Measurements from ENCODE around the gene IGLL1. TPM values are rescaled to one million over a fixed set of nuclear protein-coding genes. Genes with fewer than 3 reads are reported as not detected.
A peak's percentile ranks its signal among the peaks of the same experiment; 100 is the strongest.
"Not testable (repeated sequence)": the region's sequence is repeated elsewhere in the genome, so short reads cannot be mapped to it uniquely, and the experiment has no call there.

IGLL1 gene
- total RNA-seq, 1 experiment from 2014 or later: not detected

DNA sequence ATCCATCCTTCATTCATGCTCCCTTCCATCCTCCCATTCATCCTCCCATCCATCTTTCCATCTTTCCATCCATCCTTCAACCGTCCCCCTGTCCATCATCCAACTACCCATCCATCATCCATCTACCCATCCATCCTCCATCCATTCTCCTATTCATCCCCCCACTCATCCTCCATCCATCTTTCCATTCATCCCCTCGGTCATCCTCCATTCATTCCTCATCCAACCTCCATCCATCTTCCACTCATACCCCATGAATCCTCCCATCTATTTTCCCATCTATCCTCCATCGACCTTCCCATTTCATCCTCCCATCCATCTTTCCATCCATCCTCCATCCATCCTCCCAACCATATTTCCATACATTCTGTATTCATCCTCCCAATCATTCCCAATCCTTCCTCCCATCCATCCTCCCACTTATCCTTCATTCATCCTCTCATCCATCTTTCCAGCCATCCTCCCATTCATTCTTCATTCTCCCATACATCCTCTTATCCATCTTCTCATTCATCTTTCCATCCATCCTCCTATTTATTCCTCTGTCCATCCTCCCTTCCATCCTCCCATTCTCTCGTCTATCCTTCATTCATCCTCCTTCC lies 29.9 kb downstream of the IGLL1 start:
- in situ Hi-C loops (cut with HindIII; ENCODE audit: low pct_unique_long_range_greater_than_20kb, low sequenced_read_pairs): no loop called here
- no peak for DNase-seq (ENCODE audit: low read depth)

DNA sequence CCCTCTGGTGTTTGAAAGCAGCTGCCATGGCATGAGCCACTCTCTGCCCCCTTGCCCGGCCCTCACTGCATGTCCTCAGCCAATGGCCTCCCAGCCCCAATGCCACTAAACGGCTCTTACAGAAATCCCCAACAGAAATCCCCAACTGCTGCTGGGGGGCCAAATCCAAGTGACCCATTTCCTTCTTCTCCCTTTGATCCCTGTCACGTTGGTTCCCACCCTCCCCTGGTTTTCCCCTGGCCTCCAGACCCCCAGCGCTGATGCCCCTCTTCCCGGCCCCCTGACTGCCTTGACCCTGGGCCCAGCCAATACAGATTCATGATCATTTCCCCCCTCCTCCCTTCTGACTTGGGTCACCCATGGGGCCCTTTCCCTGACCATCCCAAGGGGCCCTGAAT lies 30.9 kb downstream of the IGLL1 start:
- in situ Hi-C loops (cut with HindIII; ENCODE audit: low pct_unique_long_range_greater_than_20kb, low sequenced_read_pairs): no loop called here
- DNase-seq (ENCODE audit: low read depth): no peak

DNA sequence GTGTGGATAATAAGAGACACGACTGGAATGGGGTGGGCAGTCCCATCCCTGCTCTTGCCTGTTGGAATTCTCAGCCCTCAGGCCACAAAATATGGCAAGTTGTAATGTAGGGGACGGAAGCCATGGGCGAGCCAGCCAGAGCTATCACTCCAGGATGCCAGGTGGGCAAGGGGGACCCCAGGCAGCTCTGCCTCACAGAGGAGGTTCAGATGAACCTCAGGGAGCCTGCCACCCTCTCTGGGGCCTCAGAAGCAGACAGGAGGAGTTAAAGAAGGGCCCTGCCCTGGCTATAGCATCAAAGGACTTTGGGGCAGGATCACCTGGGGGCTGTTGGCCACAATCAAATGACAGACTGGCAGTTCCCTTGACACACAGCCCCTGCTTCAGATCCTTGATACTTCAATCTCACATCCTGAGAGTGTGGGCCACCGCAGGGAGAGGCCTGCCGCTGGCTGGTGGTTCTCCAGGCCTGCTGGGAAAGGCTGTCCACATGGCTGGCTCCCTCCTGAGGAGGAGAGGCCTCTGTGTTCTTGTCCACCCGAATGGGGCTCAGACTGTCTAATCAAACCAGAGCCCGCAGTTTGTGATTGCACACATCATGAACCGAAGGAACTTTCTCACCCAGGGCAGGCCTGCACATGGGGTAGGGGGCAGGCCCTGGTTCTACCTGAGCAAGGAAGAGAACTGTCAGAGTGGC lies 31.4 kb downstream of the IGLL1 start:
- no peak for DNase-seq (ENCODE audit: low read depth)
- in situ Hi-C loops (cut with HindIII; ENCODE audit: low pct_unique_long_range_greater_than_20kb, low sequenced_read_pairs): no loop called here

DNA sequence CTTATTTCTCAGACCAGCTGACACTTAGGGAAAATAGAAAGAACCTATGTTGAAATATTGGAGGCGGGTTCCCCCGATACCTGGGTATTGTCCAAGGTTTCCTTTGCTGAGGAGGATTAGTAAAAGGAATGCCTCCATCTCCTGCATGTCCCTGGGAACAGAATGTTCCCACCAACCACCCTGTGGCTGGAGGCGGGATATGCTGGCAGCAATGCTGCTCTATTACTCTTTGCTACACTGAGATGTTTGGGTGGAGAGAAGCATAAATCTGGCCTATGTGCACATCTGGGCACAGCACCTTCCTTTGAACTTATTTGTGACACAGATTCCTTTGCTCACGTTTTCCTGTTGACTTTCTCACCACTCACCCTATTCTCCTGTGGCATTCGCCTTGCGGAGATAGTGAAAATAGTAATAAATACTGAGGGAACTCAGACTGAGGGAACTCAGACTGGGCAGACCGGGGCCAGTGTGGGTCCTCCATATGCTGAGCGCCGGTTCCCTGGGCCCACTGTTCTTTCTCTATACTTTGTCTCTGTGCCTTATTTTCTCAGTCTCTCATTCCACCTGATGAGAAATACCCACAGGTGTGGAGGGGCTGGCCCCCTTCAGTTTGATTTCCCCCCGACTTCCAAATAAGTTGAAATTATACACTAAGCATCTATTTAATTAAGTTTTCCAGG lies 32.1 kb downstream of the IGLL1 start:
- in situ Hi-C loops (cut with HindIII; ENCODE audit: low pct_unique_long_range_greater_than_20kb, low sequenced_read_pairs): no loop called here
- DNase-seq (ENCODE audit: low read depth): no peak

DNA sequence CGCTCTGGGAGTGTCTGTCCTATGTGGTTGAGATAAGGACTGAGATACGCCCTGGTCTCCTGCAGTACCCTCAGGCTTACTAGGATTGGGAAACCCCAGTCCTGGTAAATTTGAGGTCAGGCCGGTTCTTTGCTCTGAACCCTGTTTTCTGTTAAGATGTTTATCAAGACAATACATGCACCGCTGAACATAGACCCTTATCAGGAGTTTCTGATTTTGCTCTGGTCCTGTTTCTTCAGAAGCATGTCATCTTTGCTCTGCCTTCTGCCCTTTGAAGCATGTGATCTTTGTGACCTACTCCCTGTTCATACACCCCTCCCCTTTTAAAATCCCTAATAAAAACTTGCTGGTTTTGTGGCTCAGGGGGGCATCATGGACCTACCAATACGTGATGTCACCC lies 32.7 kb downstream of the IGLL1 start:
- DNase-seq (ENCODE audit: low read depth); in situ Hi-C loops (cut with HindIII; ENCODE audit: low pct_unique_long_range_greater_than_20kb, low sequenced_read_pairs): not testable (repeated sequence)

DNA sequence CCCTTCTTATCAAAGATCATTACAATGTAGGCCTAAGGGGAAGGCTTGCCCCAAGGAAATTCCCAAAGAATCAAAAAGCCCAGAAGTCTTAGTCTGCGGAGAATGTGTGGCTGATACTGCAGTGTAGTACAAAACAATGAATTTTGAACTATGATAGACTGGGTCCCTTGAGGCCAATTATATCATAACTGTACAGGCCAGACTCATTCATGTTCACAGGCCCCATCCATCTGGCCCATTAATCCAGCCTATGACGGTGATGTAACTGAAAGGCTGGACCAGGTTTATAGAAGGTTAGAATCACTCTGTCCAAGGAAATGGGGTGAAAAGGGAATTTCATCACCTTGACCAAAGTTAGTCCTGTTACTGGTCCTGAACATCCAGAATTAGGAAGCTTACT lies 35.2 kb downstream of the IGLL1 start:
- in situ Hi-C loops (cut with HindIII; ENCODE audit: low pct_unique_long_range_greater_than_20kb, low sequenced_read_pairs): no loop called here
- no peak for DNase-seq (ENCODE audit: low read depth)

DNA sequence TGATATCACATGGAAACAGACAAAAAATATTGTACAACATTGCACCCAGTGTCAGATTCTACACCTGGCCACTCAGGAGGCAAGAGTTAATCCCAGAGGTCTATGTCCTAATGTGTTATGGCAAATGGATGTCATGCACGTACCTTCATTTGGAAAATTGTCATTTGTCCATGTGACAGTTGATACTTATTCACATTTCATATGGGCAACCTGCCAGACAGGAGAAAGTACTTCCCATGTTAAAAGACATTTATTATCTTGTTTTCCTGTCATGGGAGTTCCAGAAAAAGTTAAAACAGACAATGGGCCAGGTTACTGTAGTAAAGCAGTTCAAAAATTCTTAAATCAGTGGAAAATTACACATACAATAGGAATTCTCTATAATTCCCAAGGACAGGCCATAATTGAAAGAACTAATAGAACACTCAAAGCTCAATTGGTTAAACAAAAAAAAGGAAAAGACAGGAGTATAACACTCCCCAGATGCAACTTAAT lies 36.5 kb downstream of the IGLL1 start:
- in situ Hi-C loops (cut with HindIII; ENCODE audit: low pct_unique_long_range_greater_than_20kb, low sequenced_read_pairs); DNase-seq (ENCODE audit: low read depth): not testable (repeated sequence)

DNA sequence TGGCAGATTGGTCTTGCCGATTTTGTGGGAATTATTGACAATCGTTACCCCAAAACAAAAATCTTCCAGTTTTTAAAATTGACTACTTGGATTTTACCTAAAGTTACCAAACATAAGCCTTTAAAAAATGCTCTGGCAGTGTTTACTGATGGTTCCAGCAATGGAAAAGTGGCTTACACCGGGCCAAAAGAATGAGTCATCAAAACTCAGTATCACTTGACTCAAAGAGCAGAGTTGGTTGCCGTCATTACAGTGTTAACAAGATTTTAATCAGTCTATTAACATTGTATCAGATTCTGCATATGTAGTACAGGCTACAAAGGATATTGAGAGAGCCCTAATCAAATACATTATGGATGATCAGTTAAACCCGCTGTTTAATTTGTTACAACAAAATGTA lies 37.2 kb downstream of the IGLL1 start:
- in situ Hi-C loops (cut with HindIII; ENCODE audit: low pct_unique_long_range_greater_than_20kb, low sequenced_read_pairs): no loop called here
- no peak for DNase-seq (ENCODE audit: low read depth)

DNA sequence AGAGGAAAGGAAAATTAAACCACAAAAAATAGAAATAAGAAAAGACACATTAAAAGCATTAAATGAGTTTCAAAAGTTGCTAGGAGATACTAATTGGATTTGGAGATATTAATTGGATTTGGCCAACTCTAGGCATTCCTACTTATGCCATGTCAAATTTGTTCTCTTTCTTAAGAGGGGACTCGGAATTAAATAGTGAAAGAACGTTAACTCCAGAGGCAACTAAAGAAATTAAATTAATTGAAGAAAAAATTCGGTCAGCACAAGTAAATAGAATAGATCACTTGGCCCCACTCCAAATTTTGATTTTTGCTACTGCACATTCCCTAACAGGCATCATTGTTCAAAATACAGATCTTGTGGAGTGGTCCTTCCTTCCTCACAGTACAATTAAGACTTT lies 37.7 kb downstream of the IGLL1 start:
- in situ Hi-C loops (cut with HindIII; ENCODE audit: low pct_unique_long_range_greater_than_20kb, low sequenced_read_pairs); DNase-seq (ENCODE audit: low read depth): not testable (repeated sequence)

DNA sequence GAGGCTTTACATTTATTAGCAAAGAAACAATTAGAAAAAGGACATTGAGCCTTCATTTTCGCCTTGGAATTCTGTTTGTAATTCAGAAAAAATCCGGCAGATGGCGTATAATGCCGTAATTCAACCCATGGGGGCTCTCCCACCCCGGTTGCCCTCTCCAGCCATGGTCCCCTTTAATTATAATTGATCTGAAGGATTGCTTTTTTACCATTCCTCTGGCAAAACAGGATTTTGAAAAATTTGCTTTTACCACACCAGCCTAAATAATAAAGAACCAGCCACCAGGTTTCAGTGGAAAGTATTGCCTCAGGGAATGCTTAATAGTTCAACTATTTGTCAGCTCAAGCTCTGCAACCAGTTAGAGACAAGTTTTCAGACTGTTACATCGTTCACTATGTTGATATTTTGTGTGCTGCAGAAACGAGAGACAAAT lies 38.2 kb downstream of the IGLL1 start:
- peak; percentile 51 for DNase-seq (ENCODE audit: low read depth)
- in situ Hi-C loops (cut with HindIII; ENCODE audit: low pct_unique_long_range_greater_than_20kb, low sequenced_read_pairs): not testable (repeated sequence)

DNA sequence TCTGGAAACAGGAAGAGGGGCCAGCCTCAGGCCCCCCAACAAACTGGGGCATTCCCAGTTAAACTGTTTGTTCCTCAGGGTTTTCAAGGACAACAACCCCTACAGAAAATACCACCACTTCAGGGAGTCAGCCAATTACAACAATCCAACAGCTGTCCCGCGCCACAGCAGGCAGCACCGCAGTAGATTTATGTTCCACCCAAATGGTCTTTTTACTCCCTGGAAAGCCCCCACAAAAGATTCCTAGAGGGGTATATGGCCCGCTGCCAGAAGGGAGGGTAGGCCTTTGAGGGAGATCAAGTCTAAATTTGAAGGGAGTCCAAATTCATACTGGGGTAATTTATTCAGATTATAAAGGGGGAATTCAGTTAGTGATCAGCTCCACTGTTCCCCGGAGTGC lies 39.3 kb downstream of the IGLL1 start:
- in situ Hi-C loops (cut with HindIII; ENCODE audit: low pct_unique_long_range_greater_than_20kb, low sequenced_read_pairs); DNase-seq (ENCODE audit: low read depth): not testable (repeated sequence)

DNA sequence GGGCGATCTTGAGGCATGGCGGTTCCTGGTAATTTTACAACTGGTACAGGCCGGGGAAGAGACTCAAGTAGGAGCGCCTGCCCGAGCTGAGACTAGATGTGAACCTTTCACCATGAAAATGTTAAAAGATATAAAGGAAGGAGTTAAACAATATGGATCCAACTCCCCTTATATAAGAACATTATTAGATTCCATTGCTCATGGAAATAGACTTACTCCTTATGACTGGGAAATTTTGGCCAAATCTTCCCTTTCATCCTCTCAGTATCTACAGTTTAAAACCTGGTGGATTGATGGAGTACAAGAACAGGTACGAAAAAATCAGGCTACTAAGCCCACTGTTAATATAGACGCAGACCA lies 40.3 kb downstream of the IGLL1 start:
- in situ Hi-C loops (cut with HindIII; ENCODE audit: low pct_unique_long_range_greater_than_20kb, low sequenced_read_pairs); DNase-seq (ENCODE audit: low read depth): not testable (repeated sequence)

DNA sequence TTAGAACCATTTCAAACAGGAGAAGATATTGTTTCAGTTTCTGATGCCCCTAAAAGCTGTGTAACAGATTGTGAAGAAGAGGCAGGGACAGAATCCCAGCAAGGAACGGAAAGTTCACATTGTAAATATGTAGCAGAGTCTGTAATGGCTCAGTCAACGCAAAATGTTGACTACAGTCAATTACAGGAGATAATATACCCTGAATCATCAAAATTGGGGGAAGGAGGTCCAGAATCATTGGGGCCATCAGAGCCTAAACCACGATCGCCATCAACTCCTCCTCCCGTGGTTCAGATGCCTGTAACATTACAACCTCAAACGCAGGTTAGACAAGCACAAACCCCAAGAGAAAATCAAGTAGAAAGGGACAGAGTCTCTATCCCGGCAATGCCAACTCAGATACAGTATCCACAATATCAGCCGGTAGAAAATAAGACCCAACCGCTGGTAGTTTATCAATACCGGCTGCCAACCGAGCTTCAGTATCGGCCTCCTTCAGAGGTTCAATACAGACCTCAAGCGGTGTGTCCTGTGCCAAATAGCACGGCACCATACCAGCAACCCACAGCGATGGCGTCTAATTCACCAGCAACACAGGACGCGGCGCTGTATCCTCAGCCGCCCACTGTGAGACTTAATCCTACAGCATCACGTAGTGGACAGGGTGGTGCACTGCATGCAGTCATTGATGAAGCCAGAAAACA lies 40.8 kb downstream of the IGLL1 start:
- DNase-seq (ENCODE audit: low read depth): peak; percentile 69
- in situ Hi-C loops (cut with HindIII; ENCODE audit: low pct_unique_long_range_greater_than_20kb, low sequenced_read_pairs): no loop called here

DNA sequence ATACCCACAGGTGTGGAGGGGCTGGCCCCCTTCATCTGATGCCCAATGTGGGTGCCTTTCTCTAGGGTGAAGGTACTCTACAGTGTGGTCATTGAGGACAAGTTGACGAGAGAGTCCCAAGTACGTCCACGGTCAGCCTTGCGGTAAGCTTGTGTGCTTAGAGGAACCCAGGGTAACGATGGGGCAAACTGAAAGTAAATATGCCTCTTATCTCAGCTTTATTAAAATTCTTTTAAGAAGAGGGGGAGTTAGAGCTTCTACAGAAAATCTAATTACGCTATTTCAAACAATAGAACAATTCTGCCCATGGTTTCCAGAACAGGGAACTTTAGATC lies 41.4 kb downstream of the IGLL1 start:
- in situ Hi-C loops (cut with HindIII; ENCODE audit: low pct_unique_long_range_greater_than_20kb, low sequenced_read_pairs): not testable (repeated sequence)

DNA sequence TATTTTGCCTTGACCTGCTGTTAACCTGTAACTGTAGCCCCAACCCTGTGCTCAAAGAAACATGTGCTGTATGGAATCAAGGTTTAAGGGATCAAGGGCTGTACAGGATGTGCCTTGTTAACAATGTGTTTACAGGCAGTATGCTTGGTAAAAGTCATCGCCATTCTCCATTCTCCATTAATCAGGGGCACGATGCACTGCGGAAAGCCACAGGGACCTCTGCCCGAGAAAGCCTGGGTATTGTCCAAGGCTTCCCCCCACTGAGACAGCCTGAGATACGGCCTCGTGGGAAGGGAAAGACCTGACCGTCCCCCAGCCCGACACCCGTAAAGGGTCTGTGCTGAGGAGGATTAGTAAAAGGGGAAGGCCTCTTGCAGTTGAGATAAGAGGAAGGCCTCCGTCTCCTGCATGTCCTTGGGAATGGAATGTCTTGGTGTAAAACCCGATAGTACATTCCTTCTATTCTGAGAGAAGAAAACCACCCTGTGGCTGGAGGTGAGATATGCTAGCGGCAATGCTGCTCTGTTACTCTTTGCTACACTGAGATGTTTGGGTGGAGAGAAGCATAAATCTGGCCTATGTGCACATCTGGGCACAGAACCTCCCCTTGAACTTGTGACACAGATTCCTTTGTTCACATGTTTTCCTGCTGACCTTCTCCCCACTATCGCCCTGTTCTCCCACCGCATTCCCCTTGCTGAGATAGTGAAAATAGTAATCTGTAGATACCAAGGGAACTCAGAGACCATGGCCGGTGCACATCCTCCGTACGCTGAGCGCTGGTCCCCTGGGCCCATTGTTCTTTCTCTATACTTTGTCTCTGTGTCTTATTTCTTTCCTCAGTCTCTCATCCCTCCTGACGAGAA lies 42.0 kb downstream of the IGLL1 start:
- DNase-seq (ENCODE audit: low read depth); in situ Hi-C loops (cut with HindIII; ENCODE audit: low pct_unique_long_range_greater_than_20kb, low sequenced_read_pairs): not testable (repeated sequence)

More for the DNA sequence above, 41.4 kb downstream of the IGLL1 start:
- not testable (repeated sequence) for DNase-seq (ENCODE audit: low read depth)

DNA sequence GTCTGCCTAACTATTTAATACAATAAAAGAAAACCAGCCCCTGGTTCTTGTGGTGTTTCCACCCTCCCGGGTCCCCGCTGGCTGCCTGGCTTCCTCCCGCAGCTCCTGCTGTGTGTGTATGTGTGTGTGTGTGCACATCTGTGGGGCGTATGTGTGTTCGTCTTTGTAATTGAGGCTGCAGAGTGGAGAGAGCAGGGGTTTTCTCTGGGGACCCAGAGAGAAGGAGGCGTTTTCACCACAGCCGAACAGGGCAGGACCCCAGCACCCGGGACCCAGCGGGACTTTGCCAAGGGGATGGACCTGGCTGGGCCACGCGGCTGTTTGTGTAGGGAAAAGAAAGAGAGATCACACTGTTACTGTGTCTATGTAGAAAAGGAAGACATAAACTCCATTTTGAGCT lies 42.7 kb downstream of the IGLL1 start:
- DNase-seq (ENCODE audit: low read depth): no peak
- in situ Hi-C loops (cut with HindIII; ENCODE audit: low pct_unique_long_range_greater_than_20kb, low sequenced_read_pairs): no loop called here

DNA sequence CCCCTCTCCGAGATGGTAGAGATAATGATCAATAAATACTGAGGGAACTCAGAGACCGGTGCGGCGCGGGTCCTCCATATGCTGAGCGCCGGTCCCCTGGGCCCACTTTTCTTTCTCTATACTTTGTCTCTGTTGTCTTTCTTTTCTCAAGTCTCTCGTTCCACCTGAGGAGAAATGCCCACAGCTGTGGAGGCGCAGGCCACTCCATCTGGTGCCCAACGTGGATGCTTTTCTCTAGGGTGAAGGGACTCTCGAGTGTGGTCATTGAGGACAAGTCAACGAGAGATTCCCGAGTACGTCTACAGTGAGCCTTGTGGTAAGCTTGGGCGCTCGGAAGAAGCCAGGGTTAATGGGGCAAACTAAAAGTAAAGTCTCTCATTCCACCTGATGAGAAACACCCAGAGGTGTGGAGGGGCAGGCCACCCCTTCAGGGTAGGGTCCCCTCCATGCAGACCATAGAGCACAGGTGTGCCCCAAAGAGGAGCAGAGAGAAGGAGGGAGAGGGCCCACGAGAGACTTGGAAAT lies 43.2 kb downstream of the IGLL1 start:
- in situ Hi-C loops (cut with HindIII; ENCODE audit: low pct_unique_long_range_greater_than_20kb, low sequenced_read_pairs): no loop called here
- no peak for DNase-seq (ENCODE audit: low read depth)
